HCT116 (cell line): Measurements from ENCODE around the gene PEX19. TPM values are rescaled to one million over a fixed set of nuclear protein-coding genes. Genes with fewer than 3 reads are reported as not detected.

ENCODE experiments used
- ATAC-seq: fragments of 200-7000 bp; cut with Tn5 transposase; 2 replicates; pipeline ENCODE4 v1.9.1; 2020; ENCODE audit warnings: mild to moderate bottlenecking, moderate library complexity
- BruUV-seq: library from RNA; stranded (reverse); fragments of 400-500 nt; replicated peaks from 2 replicates; lab custom pipeline; 2021; lab: Mats Ljungman, UMichigan
- CTCF ChIA-PET: fragments of 300-600 bp; sonication (Branson Sonifier 250); formaldehyde crosslinking; loops from one replicate; lab custom pipeline; 2021; ENCODE audit warnings: antibody characterized with exemption; lab: Charles Lee
- POLR2A ChIA-PET: fragments of 300-600, 350-600 bp; sonication (Branson Sonifier 250); formaldehyde crosslinking; loops from one replicate; lab custom pipeline; 2021; ENCODE audit warnings: antibody characterized with exemption; lab: Charles Lee
- RAD21 ChIA-PET, 2 experiments: fragments of 300-600 bp; sonication (Branson Sonifier 250); formaldehyde crosslinking; loops; one replicate each; lab custom pipeline; 2023; ENCODE audit warnings: low total read pairs in 2 of 2; ENCODE audit not compliant: uncharacterized antibody in 2 of 2, unreplicated experiment in 2 of 2, low non-redundant PET in 1 of 2; lab: Charles Lee
- DNase-seq: peaks from one replicate; pipeline ENCODE4 v3.0.0-alpha.2; 2010; ENCODE audit warnings: low read depth, low spot score
- H2AFZ ChIP-seq: fragments of 200-600 bp; shearing (Covaris generic), sonication (generic); 2 replicates; pipeline ENCODE4 v1.6.1; 2017; ENCODE audit warnings: low read depth, mixed run types, mixed read lengths, antibody characterized with exemption, low read length; ENCODE audit not compliant: poor library complexity, severe bottlenecking
- H3K27ac ChIP-seq: 2 replicates; pipeline ENCODE4 v1.5.1; 2012; ENCODE audit warnings: low read depth, low read length
- H3K27me3 ChIP-seq: fragments of 200-600 bp; sonication (generic); 2 replicates; pipeline ENCODE4 v1.6.1; 2016; ENCODE audit warnings: mixed run types, low read length, mixed read lengths; ENCODE audit not compliant: insufficient read depth
- H3K36me3 ChIP-seq, 2 experiments: fragments of 200-500 bp in 1 of 2; fragments of 200-600 bp in 1 of 2; sonication (Bioruptor generic) in 1 of 2; sonication (generic) in 1 of 2; 2 replicates each; pipeline versions ENCODE4 v1.5.1 to v1.6.1; 2014 to 2016; ENCODE audit warnings: low read length in 2 of 2, inconsistent platforms in 1 of 2, mixed read lengths in 1 of 2, mixed run types in 1 of 2; ENCODE audit not compliant: insufficient read depth in 2 of 2, control insufficient read depth in 1 of 2
- H3K4me1 ChIP-seq, 2 experiments: fragments of 200-600 bp in 1 of 2; sonication (generic) in 1 of 2; 2 replicates each; pipeline versions ENCODE4 v1.5.1 to v1.6.1; 2012 to 2017; ENCODE audit warnings: low read length in 2 of 2, inconsistent platforms in 1 of 2, mild to moderate bottlenecking in 1 of 2, mixed read lengths in 1 of 2, mixed run types in 1 of 2, moderate library complexity in 1 of 2; ENCODE audit not compliant: insufficient read depth in 2 of 2, control insufficient read depth in 1 of 2
- H3K4me2 ChIP-seq: fragments of 200-600 bp; sonication (generic); 2 replicates; pipeline ENCODE4 v1.6.1; 2017; ENCODE audit warnings: mixed run types, low read length, mixed read lengths
- H3K4me3 ChIP-seq, 2 experiments: fragments of 200-600 bp in 1 of 2; sonication (generic) in 1 of 2; replicated peaks in 1 of 2; 2 replicates each; pipeline ENCODE4 v1.5.1; 2011 to 2016; ENCODE audit warnings: low read length in 2 of 2, control low read depth in 1 of 2, low read depth in 1 of 2, mild to moderate bottlenecking in 1 of 2, mixed read lengths in 1 of 2, mixed run types in 1 of 2
- H3K79me2 ChIP-seq: fragments of 200-600 bp; sonication (generic); 2 replicates; pipeline ENCODE4 v1.6.1; 2017; ENCODE audit warnings: mild to moderate bottlenecking, mixed run types, low read length, moderate library complexity, mixed read lengths; ENCODE audit not compliant: insufficient read depth
- H3K9ac ChIP-seq: fragments of 200-600 bp; sonication (generic); 2 replicates; pipeline ENCODE4 v1.6.1; 2016; ENCODE audit warnings: low read length, mixed read lengths
- H3K9me2 ChIP-seq: fragments of 200-600 bp; sonication (generic), shearing (Covaris generic); 2 replicates; pipeline ENCODE4 v1.6.1; 2017; ENCODE audit warnings: mixed run types, mild to moderate bottlenecking, moderate library complexity; ENCODE audit not compliant: insufficient read depth
- H3K9me3 ChIP-seq, 2 experiments: fragments of 200-500 bp in 1 of 2; fragments of 200-600 bp in 1 of 2; sonication (Bioruptor generic) in 1 of 2; sonication (generic) in 1 of 2; 2 replicates each; pipeline ENCODE4 v1.6.1; 2014 to 2017; ENCODE audit warnings: low read length in 2 of 2, mixed read lengths in 2 of 2, inconsistent platforms in 1 of 2, low read depth in 1 of 2, mild to moderate bottlenecking in 1 of 2, mixed run types in 1 of 2, moderate library complexity in 1 of 2; ENCODE audit not compliant: control insufficient read depth in 1 of 2, insufficient read depth in 1 of 2
- H4K20me1 ChIP-seq: fragments of 200-600 bp; sonication (generic), shearing (Covaris generic); 2 replicates; pipeline ENCODE4 v1.6.1; 2017; ENCODE audit warnings: mixed run types, mild to moderate bottlenecking, moderate library complexity; ENCODE audit not compliant: insufficient read depth
- CEBPB ChIP-seq: IDR thresholded peaks from 2 replicates; pipeline ENCODE4 v1.6.1; 2012; ENCODE audit warnings: low read depth
- EZH2 ChIP-seq: fragments of 200-600 bp; sonication (generic); IDR thresholded peaks from 2 replicates; pipeline ENCODE4 v1.6.1; 2017; ENCODE audit warnings: antibody characterized with exemption, mixed run types
- EZH2phosphoT487 ChIP-seq: fragments of 200-600 bp; IDR thresholded peaks from 2 replicates; pipeline ENCODE4 v1.6.1; 2018; ENCODE audit warnings: antibody characterized with exemption, borderline replicate concordance
- FOSL1 ChIP-seq: IDR thresholded peaks from 2 replicates; pipeline ENCODE4 v1.6.1; 2012; ENCODE audit warnings: low read depth
- JUND ChIP-seq: IDR thresholded peaks from 2 replicates; pipeline ENCODE4 v1.6.1; 2012
- POLR2A ChIP-seq: IDR thresholded peaks from 2 replicates; pipeline ENCODE4 v1.7.0; 2011; ENCODE audit warnings: borderline replicate concordance; ENCODE audit not compliant: insufficient read depth, insufficient read length; ENCODE audit errors: extremely low read depth
- POLR2AphosphoS5 ChIP-seq: IDR thresholded peaks from 2 replicates; pipeline ENCODE4 v1.6.1; 2011; ENCODE audit warnings: mild to moderate bottlenecking, low read depth, low read length, moderate library complexity
- SIN3A ChIP-seq: IDR thresholded peaks from 2 replicates; pipeline ENCODE4 v1.6.1; 2012; ENCODE audit warnings: low read depth
- SP1 ChIP-seq: IDR thresholded peaks from 2 replicates; pipeline ENCODE4 v1.6.1; 2012; ENCODE audit warnings: low read depth
- SRF ChIP-seq: IDR thresholded peaks from 2 replicates; pipeline ENCODE4 v1.6.1; 2012; ENCODE audit warnings: low read depth
- TCF7L2 ChIP-seq: IDR thresholded peaks from 2 replicates; pipeline ENCODE4 v1.7.0; 2011; ENCODE audit warnings: borderline replicate concordance, inconsistent platforms; ENCODE audit not compliant: insufficient read depth, insufficient read length; ENCODE audit errors: extremely low read depth
- ZBTB33 ChIP-seq: IDR thresholded peaks from 2 replicates; pipeline ENCODE4 v1.6.1; 2011; ENCODE audit warnings: mild to moderate bottlenecking, low read length, moderate library complexity; ENCODE audit not compliant: insufficient replicate concordance; ENCODE audit errors: extremely low read depth
- intact Hi-C: fragments of 100-400 bp; cut with micrococcal nuclease; formaldehyde crosslinking; loops from 2 replicates; pipeline ENCODE4 v1.10.0; 2022
- total RNA-seq: library from RNA; stranded (reverse); gene quantifications from one replicate; pipeline ENCODE4 v1.2.1, GENCODE V29; 2021; ENCODE audit not compliant: unreplicated experiment
- TF ChIP-seq, protein P1 (sequence below): IDR thresholded peaks from 2 replicates; pipeline ENCODE4 v1.6.1; 2012
- TF ChIP-seq, protein P2 (sequence below): IDR thresholded peaks from 2 replicates; pipeline ENCODE4 v1.6.1; 2012; ENCODE audit warnings: low read depth
- TF ChIP-seq, protein P3 (sequence below), 3 experiments: fragments of 200-600 bp in 1 of 3; sonication (generic) in 1 of 3; IDR thresholded peaks in 2 of 3; conservative IDR thresholded peaks in 1 of 3; 2 replicates each; pipeline ENCODE4 v1.5.1; 2012 to 2017; ENCODE audit warnings: low read depth in 2 of 3, low read length in 2 of 3, antibody characterized with exemption in 1 of 3, borderline replicate concordance in 1 of 3, control low read depth in 1 of 3, mild to moderate bottlenecking in 1 of 3, mixed read lengths in 1 of 3, mixed run types in 1 of 3, moderate library complexity in 1 of 3; ENCODE audit not compliant: insufficient read depth in 1 of 3

PEX19 gene
- total RNA-seq, 1 experiment from 2014 or later, result 35.9 TPM

DNA sequence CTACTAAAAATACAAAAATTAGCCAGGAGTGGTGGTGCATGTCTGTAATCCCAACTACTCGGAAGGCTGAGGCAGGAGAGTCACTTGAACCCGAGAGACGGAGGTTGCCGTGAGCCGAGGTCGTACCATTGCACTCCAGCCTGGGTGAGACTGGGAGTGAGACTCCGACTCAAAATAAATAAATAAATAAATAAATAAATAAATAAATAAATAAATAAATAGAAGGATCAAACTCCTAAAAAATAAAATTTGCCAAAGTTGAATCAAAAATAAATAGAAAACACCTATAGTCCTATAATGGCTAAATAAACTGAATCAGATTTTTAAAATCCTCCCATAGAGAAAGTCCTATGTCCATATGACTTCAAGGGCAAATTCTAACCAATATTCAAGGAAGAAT lies 15.2 kb upstream of the PEX19 start (continued):
- TF ChIP-seq ZBTB33 (no peak), SP1 (no peak)
- TF ChIP-seq, all 23 proteins: peak for 0

DNA sequence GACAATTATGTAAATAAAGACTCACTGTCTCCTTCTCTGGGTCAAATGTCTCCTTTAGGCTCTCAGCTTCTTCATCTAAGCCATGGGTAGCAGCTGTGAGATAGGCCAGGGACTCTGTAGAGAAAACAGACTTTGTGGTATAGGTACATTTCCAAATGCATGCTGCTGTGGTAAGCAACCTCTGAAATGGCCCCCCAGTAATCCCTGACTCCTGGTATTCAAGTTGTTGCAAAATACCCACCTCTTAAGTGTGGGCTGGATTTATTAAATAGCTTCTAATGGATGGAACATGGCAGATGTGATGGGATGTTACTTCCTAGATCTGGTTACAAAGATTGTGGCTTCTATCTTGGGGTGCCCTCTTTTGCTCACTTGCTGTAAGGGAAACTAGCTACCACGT lies 11.1 kb upstream of the PEX19 start:
- CTCF ChIA-PET, result no interaction called here
- Histone ChIP-seq H2AFZ (no peak overlapping the region), H3K9me2 (no peaks in the 10 kb centered on the region), H3K79me2 (0 out of 2 replicates have a peak, but pooled peaks cover 3% of the 10 kb centered on the region), H3K9ac (no peak overlapping the region), H3K4me3 (no peak overlapping the region), H3K36me3 (peaks cover 74 to 81% of the 10 kb centered on the region in 2 experiments), H3K9me3 (no peaks in the 10 kb centered on the region), H3K27me3 (no peaks in the 10 kb centered on the region), H4K20me1 (no peaks in the 10 kb centered on the region), H3K4me2 (no peak overlapping the region), H3K4me1 (no peaks in the 10 kb centered on the region), H3K27ac (no peak overlapping the region)
- ATAC-seq (no peak), DNase-seq (no peak)
- RAD21 ChIA-PET, result no interaction called here
- intact Hi-C loops, result no loop called here
- no TSS peak for BruUV-seq
- POLR2A ChIA-PET, result no interaction called here
- TF ChIP-seq EZH2phosphoT487 (no peak), JUND (no peak), SP1 (no peak), ZBTB33 (no peak), SIN3A (no peak), POLR2AphosphoS5 (no peak), SRF (no peak), CEBPB (no peak), FOSL1 (no peak), POLR2A (no peak), TCF7L2 (no peak), EZH2 (no peak)
- TF ChIP-seq, protein P1, sequence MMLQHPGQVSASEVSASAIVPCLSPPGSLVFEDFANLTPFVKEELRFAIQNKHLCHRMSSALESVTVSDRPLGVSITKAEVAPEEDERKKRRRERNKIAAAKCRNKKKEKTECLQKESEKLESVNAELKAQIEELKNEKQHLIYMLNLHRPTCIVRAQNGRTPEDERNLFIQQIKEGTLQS, result no peak
- TF ChIP-seq, protein P2, sequence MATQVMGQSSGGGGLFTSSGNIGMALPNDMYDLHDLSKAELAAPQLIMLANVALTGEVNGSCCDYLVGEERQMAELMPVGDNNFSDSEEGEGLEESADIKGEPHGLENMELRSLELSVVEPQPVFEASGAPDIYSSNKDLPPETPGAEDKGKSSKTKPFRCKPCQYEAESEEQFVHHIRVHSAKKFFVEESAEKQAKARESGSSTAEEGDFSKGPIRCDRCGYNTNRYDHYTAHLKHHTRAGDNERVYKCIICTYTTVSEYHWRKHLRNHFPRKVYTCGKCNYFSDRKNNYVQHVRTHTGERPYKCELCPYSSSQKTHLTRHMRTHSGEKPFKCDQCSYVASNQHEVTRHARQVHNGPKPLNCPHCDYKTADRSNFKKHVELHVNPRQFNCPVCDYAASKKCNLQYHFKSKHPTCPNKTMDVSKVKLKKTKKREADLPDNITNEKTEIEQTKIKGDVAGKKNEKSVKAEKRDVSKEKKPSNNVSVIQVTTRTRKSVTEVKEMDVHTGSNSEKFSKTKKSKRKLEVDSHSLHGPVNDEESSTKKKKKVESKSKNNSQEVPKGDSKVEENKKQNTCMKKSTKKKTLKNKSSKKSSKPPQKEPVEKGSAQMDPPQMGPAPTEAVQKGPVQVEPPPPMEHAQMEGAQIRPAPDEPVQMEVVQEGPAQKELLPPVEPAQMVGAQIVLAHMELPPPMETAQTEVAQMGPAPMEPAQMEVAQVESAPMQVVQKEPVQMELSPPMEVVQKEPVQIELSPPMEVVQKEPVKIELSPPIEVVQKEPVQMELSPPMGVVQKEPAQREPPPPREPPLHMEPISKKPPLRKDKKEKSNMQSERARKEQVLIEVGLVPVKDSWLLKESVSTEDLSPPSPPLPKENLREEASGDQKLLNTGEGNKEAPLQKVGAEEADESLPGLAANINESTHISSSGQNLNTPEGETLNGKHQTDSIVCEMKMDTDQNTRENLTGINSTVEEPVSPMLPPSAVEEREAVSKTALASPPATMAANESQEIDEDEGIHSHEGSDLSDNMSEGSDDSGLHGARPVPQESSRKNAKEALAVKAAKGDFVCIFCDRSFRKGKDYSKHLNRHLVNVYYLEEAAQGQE, result no peak
- TF ChIP-seq, protein P3, sequence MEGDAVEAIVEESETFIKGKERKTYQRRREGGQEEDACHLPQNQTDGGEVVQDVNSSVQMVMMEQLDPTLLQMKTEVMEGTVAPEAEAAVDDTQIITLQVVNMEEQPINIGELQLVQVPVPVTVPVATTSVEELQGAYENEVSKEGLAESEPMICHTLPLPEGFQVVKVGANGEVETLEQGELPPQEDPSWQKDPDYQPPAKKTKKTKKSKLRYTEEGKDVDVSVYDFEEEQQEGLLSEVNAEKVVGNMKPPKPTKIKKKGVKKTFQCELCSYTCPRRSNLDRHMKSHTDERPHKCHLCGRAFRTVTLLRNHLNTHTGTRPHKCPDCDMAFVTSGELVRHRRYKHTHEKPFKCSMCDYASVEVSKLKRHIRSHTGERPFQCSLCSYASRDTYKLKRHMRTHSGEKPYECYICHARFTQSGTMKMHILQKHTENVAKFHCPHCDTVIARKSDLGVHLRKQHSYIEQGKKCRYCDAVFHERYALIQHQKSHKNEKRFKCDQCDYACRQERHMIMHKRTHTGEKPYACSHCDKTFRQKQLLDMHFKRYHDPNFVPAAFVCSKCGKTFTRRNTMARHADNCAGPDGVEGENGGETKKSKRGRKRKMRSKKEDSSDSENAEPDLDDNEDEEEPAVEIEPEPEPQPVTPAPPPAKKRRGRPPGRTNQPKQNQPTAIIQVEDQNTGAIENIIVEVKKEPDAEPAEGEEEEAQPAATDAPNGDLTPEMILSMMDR (IDR thresholded peaks at IDR 0.05 in 2 of 3, conservative IDR thresholded peaks at IDR 0.05 in 1 of 3; ENCODE audit: borderline replicate concordance in 1 of 3, insufficient read depth in 1 of 3, low read depth in 2 of 3, low read length in 2 of 3), result no peak
